Activated naive CD4-positive, alpha-beta T cell treated with anti-CD3 and anti-CD28 coated beads for 36 hours (primary cell): ENCODE measurements around the gene MYMK. TPM values are rescaled to one million over a fixed set of nuclear protein-coding genes. Genes with fewer than 3 reads are reported as not detected.

Experiments used
- CTCF ChIA-PET: fragments of 350-600 bp; sonication (Branson Sonifier 250); formaldehyde crosslinking; loops from one replicate; lab custom pipeline; 2021; ENCODE audit warnings: antibody characterized with exemption; lab: Charles Lee
- DNase-seq: peaks from one replicate; pipeline ENCODE4 v3.0.0-alpha.2; 2020
- H3K27ac Mint-ChIP-seq: one replicate; pipeline ENCODE4 v1.8.0; 2021; ENCODE audit warnings: mild to moderate bottlenecking, mixed read lengths
- H3K27me3 Mint-ChIP-seq: one replicate; pipeline ENCODE4 v1.8.0; 2021; ENCODE audit warnings: low read depth, mixed read lengths
- H3K36me3 Mint-ChIP-seq: one replicate; pipeline ENCODE4 v1.8.0; 2021; ENCODE audit warnings: low read depth, mixed read lengths
- H3K4me1 Mint-ChIP-seq: one replicate; pipeline ENCODE4 v1.8.0; 2021; ENCODE audit warnings: low read depth, mixed read lengths
- H3K4me3 Mint-ChIP-seq: one replicate; pipeline ENCODE4 v1.8.0; 2021; ENCODE audit warnings: mild to moderate bottlenecking, moderate library complexity, mixed read lengths
- H3K9me3 Mint-ChIP-seq: one replicate; pipeline ENCODE4 v1.8.0; 2021; ENCODE audit warnings: mixed read lengths
- intact Hi-C: fragments of 100-400 bp; cut with micrococcal nuclease; formaldehyde crosslinking; loops from one replicate; pipeline ENCODE4 v1.15.1; 2023
- total RNA-seq, 2 experiments: library from RNA; stranded (reverse); gene quantifications; one replicate each; pipeline ENCODE4 v1.2.3, GENCODE V29; 2021

Gene MYMK
- total RNA-seq, 2 experiments from 2014 or later: not detected

GRCh38 chr9:133538851-133539833 lies 14.4 kb upstream of the MYMK start:
- Mint-ChIP-seq H3K4me3 (no peak overlapping the region), H3K36me3 (no peaks in the 10 kb centered on the region), H3K27ac (no peak overlapping the region), H3K4me1 (peaks cover under 1% of the 10 kb centered on the region), H3K9me3 (no peaks in the 10 kb centered on the region), H3K27me3 (no peaks in the 10 kb centered on the region)
- CTCF ChIA-PET: no interaction called here
- DNase-seq: no peak
- intact Hi-C loops: no loop called here

- Mint-ChIP-seq H3K4me1 (peaks cover 8% of the 10 kb centered on the region), H3K9me3 (no peaks in the 10 kb centered on the region), H3K4me3 (no peak overlapping the region), H3K36me3 (no peaks in the 10 kb centered on the region), H3K27me3 (no peaks in the 10 kb centered on the region), H3K27ac (no peak overlapping the region)
- CTCF ChIA-PET: no interaction called here
- intact Hi-C loops: no loop called here
- DNase-seq: no peak
Measured at GRCh38 chr9:133538176-133538575, 13.4 kb upstream of the MYMK start.

- Mint-ChIP-seq H3K4me1 (peaks cover 14% of the 10 kb centered on the region), H3K27me3 (no peaks in the 10 kb centered on the region), H3K27ac (no peak overlapping the region), H3K4me3 (no peak overlapping the region), H3K36me3 (no peaks in the 10 kb centered on the region), H3K9me3 (no peaks in the 10 kb centered on the region)
- intact Hi-C loops: no loop called here
- DNase-seq: no peak
- CTCF ChIA-PET: no interaction called here
Measured at GRCh38 chr9:133537257-133537656, 12.5 kb upstream of the MYMK start.

- intact Hi-C loops: no loop called here
- H3K9me3 Mint-ChIP-seq: no peaks in the 10 kb centered on the region
- H3K36me3 Mint-ChIP-seq: no peaks in the 10 kb centered on the region
Measured at GRCh38 chr9:133536536-133536935, 11.8 kb upstream of the MYMK start.

GRCh38 chr9:133536080-133536479 lies 11.3 kb upstream of the MYMK start:
- H3K27ac Mint-ChIP-seq: no peak overlapping the region
- H3K4me1 Mint-ChIP-seq: peaks cover 14% of the 10 kb centered on the region
- CTCF ChIA-PET: no interaction called here
- intact Hi-C loops: no loop called here
- H3K36me3 Mint-ChIP-seq: no peaks in the 10 kb centered on the region
- no peak for DNase-seq
- H3K4me3 Mint-ChIP-seq: no peak overlapping the region
- no peaks in the 10 kb centered on the region for H3K9me3 Mint-ChIP-seq
- no peaks in the 10 kb centered on the region for H3K27me3 Mint-ChIP-seq

More at GRCh38 chr9:133536536-133536935, 11.8 kb upstream of the MYMK start:
- no peak overlapping the region for H3K4me3 Mint-ChIP-seq
- H3K4me1 Mint-ChIP-seq: peaks cover 14% of the 10 kb centered on the region
- no peaks in the 10 kb centered on the region for H3K27me3 Mint-ChIP-seq
- no peak overlapping the region for H3K27ac Mint-ChIP-seq
- CTCF ChIA-PET: no interaction called here
- DNase-seq: no peak

GRCh38 chr9:133535306-133535877 lies 10.6 kb upstream of the MYMK start:
- Mint-ChIP-seq H3K27ac (no peak overlapping the region), H3K4me3 (no peak overlapping the region), H3K36me3 (no peaks in the 10 kb centered on the region), H3K9me3 (no peaks in the 10 kb centered on the region), H3K27me3 (no peaks in the 10 kb centered on the region), H3K4me1 (peaks cover 14% of the 10 kb centered on the region)
- no peak for DNase-seq
- intact Hi-C loops: no loop called here
- CTCF ChIA-PET: no interaction called here

- Mint-ChIP-seq H3K27ac (no peak within 1 kb of the TSS), H3K27me3 (no peaks in the 10 kb centered on the region), H3K4me1 (peaks cover 14% of the 10 kb centered on the region), H3K4me3 (peak within 1 kb of the TSS; percentile 21), H3K36me3 (no peaks in the 10 kb centered on the region), H3K9me3 (no peaks in the 10 kb centered on the region)
- peak; percentile 58 for DNase-seq
- intact Hi-C loops: no loop called here
- CTCF ChIA-PET: interaction anchor here (0.6 to 3.6 kb wide), 6 partner anchors 16 to 209 kb away, joined by 3 to 16 read pairs (median 4); no protein-coding TSS in a partner anchor
Measured at GRCh38 chr9:133534346-133535291, 9.9 kb upstream of the MYMK start, which contains the start of gene ADAMTSL2. ADAMTSL2 (plus strand) TSS chr9:133534704; CDS start chr9:133536713, 2,009 bp downstream.

- CTCF ChIA-PET: interaction anchor here (0.6 to 3.6 kb wide), 12 partner anchors 16 to 460 kb away, joined by 3 to 16 read pairs (median 4); no protein-coding TSS in a partner anchor
- DNase-seq: no peak
- Mint-ChIP-seq H3K4me3 (peak overlapping the region; percentile 21), H3K36me3 (no peaks in the 10 kb centered on the region), H3K9me3 (no peaks in the 10 kb centered on the region), H3K27me3 (no peaks in the 10 kb centered on the region), H3K27ac (no peak overlapping the region), H3K4me1 (peaks cover 14% of the 10 kb centered on the region)
- intact Hi-C loops: loop anchor here (1.0 to 2.0 kb wide), 2 partner anchors 192 to 459 kb away; partner anchors contain the start of gene VAV2
Measured at GRCh38 chr9:133533857-133534256, 9.1 kb upstream of the MYMK start.

- Mint-ChIP-seq H3K36me3 (no peaks in the 10 kb centered on the region), H3K4me3 (peak overlapping the region; percentile 10), H3K9me3 (no peaks in the 10 kb centered on the region), H3K27ac (no peak overlapping the region), H3K27me3 (no peaks in the 10 kb centered on the region), H3K4me1 (peaks cover 14% of the 10 kb centered on the region)
- DNase-seq: peak; percentile 89
- CTCF ChIA-PET: interaction anchor here (0.7 to 3.6 kb wide), 14 partner anchors 15 to 460 kb away, joined by 3 to 16 read pairs (median 4); no protein-coding TSS in a partner anchor
- intact Hi-C loops: loop anchor here (1.0 to 2.0 kb wide), 2 partner anchors 193 to 460 kb away; partner anchors contain the start of gene VAV2
Measured at GRCh38 chr9:133532937-133533668, 8.3 kb upstream of the MYMK start.

- H3K27ac Mint-ChIP-seq: no peak overlapping the region
- H3K36me3 Mint-ChIP-seq: no peaks in the 10 kb centered on the region
- DNase-seq: no peak
- no peaks in the 10 kb centered on the region for H3K27me3 Mint-ChIP-seq
- no peaks in the 10 kb centered on the region for H3K9me3 Mint-ChIP-seq
- peaks cover 19% of the 10 kb centered on the region for H3K4me1 Mint-ChIP-seq
- intact Hi-C loops: no loop called here
- CTCF ChIA-PET: interaction anchor here (0.9 to 3.6 kb wide), 2 partner anchors 195 to 211 kb away, joined by 3 to 16 read pairs; no protein-coding TSS in a partner anchor
- H3K4me3 Mint-ChIP-seq: no peak overlapping the region
Measured at GRCh38 chr9:133531293-133531692, 6.5 kb upstream of the MYMK start.

GRCh38 chr9:133529874-133530273 lies 5.1 kb upstream of the MYMK start:
- DNase-seq: no peak
- Mint-ChIP-seq H3K9me3 (no peaks in the 10 kb centered on the region), H3K27ac (no peak overlapping the region), H3K4me1 (peaks cover 22% of the 10 kb centered on the region), H3K27me3 (no peaks in the 10 kb centered on the region), H3K4me3 (no peak overlapping the region), H3K36me3 (no peaks in the 10 kb centered on the region)
- intact Hi-C loops: no loop called here
- CTCF ChIA-PET: interaction anchor here (0.8 kb wide), 1 partner anchor 26 kb away, joined by 3 read pairs; no protein-coding TSS in a partner anchor
